ENCODE measurements around the gene ZNF44. TPM values are rescaled to one million over a fixed set of nuclear protein-coding genes. Genes with fewer than 3 reads are reported as not detected.
A peak's percentile ranks its signal among the peaks of the same experiment; 100 is the strongest.

ZNF44 gene
- total and polyA plus RNA-seq, 2 of the 13 experiments (the other 11 are each of a cell fraction or from before 2014, with no cell fraction given), result 6.9 to 15.7 TPM

GRCh38 chr19:12247644-12248222 lies 47.0 kb downstream of the ZNF44 start (continued):
- no peak for TF ChIP-seq PHF8 (CRISPR knock-in tag; IDR thresholded peaks at IDR 0.05)
- no peak for TF ChIP-seq YEATS2 (CRISPR knock-in tag; IDR thresholded peaks at IDR 0.05; ENCODE audit: borderline replicate concordance)
- TF ChIP-seq GABPB1 (CRISPR knock-in tag; IDR thresholded peaks at IDR 0.05), result no peak
- no peak for TF ChIP-seq ZNF451 (CRISPR knock-in tag; IDR thresholded peaks at IDR 0.05)
- TF ChIP-seq EZH2 (conservative IDR thresholded peaks at IDR 0.05; ENCODE audit: low read depth, low read length), result no peak
- no peak for TF ChIP-seq MIER3 (CRISPR knock-in tag; IDR thresholded peaks at IDR 0.05; ENCODE audit: borderline replicate concordance)

GRCh38 chr19:12244370-12244769 lies 50.3 kb downstream of the ZNF44 start:
- no peak overlapping the region for H3K4me2 ChIP-seq (ENCODE audit: low read depth, low read length)
- H3K36me3 ChIP-seq (replicated peaks in 1 of 2; ENCODE audit: control insufficient read depth in 1 of 2, insufficient read depth in 2 of 2, low read length in 2 of 2), result no peaks in the 10 kb centered on the region
- H3K79me2 ChIP-seq (ENCODE audit: insufficient read depth, low read length), result no peaks in the 10 kb centered on the region
- DNase-seq (ENCODE audit: low spot score) (peak; percentile 21), ATAC-seq (peak; percentile 57), FAIRE-seq (no peak)
- in situ Hi-C loops (cut with HindIII; ENCODE audit: extremely low pct_ligation_motif_present, low pct_unique_long_range_greater_than_20kb) (no loop called here), intact Hi-C loops (cut with micrococcal nuclease; ENCODE audit: unreplicated experiment) (loop anchor here (1.0 to 5.0 kb wide), 2 partner anchors 103 to 123 kb away; partner anchors contain the start of gene ZNF442)
- no peaks in the 10 kb centered on the region for H4K20me1 ChIP-seq (ENCODE audit: insufficient read depth, low read length)
- H2AFZ ChIP-seq (ENCODE audit: low read length), result no peak overlapping the region
- BruUV-seq (replicated peaks), result no TSS peak
- ChIA-PET POLR2A (interaction anchor here (0.7 to 1.2 kb wide), 2 partner anchors 70 to 89 kb away, joined by 3 to 4 read pairs; partner anchors contain the start of gene ZNF563), CTCF (ENCODE audit: low intra/inter-chr PET ratio, low total read pairs) (interaction anchor here (1.9 kb wide), 1 partner anchor 102 kb away, joined by 12 read pairs; no protein-coding TSS in a partner anchor)
- H3K9me3 ChIP-seq (ENCODE audit: low read length), result peaks cover 20% of the 10 kb centered on the region
- 72% methylated on average over 2 of the region's 2 CpGs for WGBS (ENCODE audit: low lambda C conversion rate)
- H3K27ac ChIP-seq (ENCODE audit: extremely low read length, insufficient read depth, low read length), result no peak overlapping the region
- no peak overlapping the region for H3K4me3 ChIP-seq (replicated peaks in 1 of 3; ENCODE audit: insufficient read depth in 1 of 3, low read depth in 2 of 3, low read length in 3 of 3)
- TF ChIP-seq TFAP4 (IDR thresholded peaks at IDR 0.05; ENCODE audit: borderline replicate concordance, low read depth) (peak; percentile 44; the same call in 1 of the 2 replicates), STAG1 (CRISPR knock-in tag; IDR thresholded peaks at IDR 0.05) (peak; percentile 78), RAD21 (CRISPR knock-in tag; IDR thresholded peaks at IDR 0.05) (peak; percentile 51; the same call in 1 of the 2 replicates), AKAP8 (CRISPR knock-in tag; IDR thresholded peaks at IDR 0.05) (no peak), ZSCAN12 (CRISPR knock-in tag; IDR thresholded peaks at IDR 0.05) (no peak), SSRP1 (CRISPR knock-in tag; IDR thresholded peaks at IDR 0.05) (no peak), ZFP91 (CRISPR knock-in tag; IDR thresholded peaks at IDR 0.05; ENCODE audit: borderline replicate concordance) (no peak), ZNF451 (CRISPR knock-in tag; IDR thresholded peaks at IDR 0.05) (no peak), ZNF614 (CRISPR knock-in tag; IDR thresholded peaks at IDR 0.05; ENCODE audit: borderline replicate concordance) (0 out of 2 replicates have a peak, but pooled peaks have one; percentile 58), SMC3 (IDR thresholded peaks at IDR 0.05; ENCODE audit: low read length) (peak; percentile 63), JDP2 (CRISPR knock-in tag; IDR thresholded peaks at IDR 0.05; ENCODE audit: borderline replicate concordance) (no peak), CTCF (CRISPR knock-in tag; IDR thresholded peaks at IDR 0.05) (peak; percentile 61), ARID2 (CRISPR knock-in tag; IDR thresholded peaks at IDR 0.05; ENCODE audit: borderline replicate concordance) (no peak), ZNF740 (CRISPR knock-in tag; IDR thresholded peaks at IDR 0.05) (no peak)
- no peak overlapping the region for H3K9ac ChIP-seq (ENCODE audit: insufficient read depth, low read depth, low read length)
- no peaks in the 10 kb centered on the region for H3K27me3 ChIP-seq (ENCODE audit: control insufficient read depth in 1 of 2, insufficient read depth in 2 of 2, low read length in 2 of 2)
- no peaks in the 10 kb centered on the region for H3K4me1 ChIP-seq (ENCODE audit: insufficient read depth, low read length)

Measured in HepG2 (cell line).